GM19395 (cell line): ENCODE measurements around the gene MVK.

Experiments used
- ATAC-seq: cut with Tn5 transposase; IDR thresholded peaks from one replicate; pipeline ENCODE4 v1.9.1; 2021; ENCODE audit warnings: mild to moderate bottlenecking, moderate library complexity; ENCODE audit not compliant: unreplicated experiment

Gene MVK

GRCh38 chr12:109544955-109545531, 28.6 kb upstream of the MVK start:
- ATAC-seq = no peak

DNA sequence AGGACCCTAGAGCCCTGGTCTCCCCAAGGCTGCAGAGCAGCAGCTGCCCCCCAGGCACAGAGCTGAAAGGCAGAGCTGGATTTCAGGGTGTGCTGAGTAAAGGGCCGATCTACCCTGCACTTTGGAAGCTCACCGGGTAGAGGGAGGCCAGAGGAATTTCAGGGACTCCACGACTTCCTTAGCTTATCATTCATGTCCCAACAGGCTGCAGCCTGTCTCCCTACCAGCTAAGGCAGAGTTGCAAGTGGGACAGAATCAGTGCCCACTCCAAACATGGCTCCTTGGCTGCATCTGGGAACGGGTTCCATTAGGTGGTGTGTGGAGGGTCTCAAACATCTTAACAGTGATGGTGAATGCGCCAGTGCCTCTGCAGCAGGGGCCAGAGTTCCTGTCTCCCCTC, 27.8 kb upstream of the MVK start:
- no peak for ATAC-seq

GRCh38 chr12:109547286-109547685, 26.3 kb upstream of the MVK start:
- ATAC-seq = no peak

DNA sequence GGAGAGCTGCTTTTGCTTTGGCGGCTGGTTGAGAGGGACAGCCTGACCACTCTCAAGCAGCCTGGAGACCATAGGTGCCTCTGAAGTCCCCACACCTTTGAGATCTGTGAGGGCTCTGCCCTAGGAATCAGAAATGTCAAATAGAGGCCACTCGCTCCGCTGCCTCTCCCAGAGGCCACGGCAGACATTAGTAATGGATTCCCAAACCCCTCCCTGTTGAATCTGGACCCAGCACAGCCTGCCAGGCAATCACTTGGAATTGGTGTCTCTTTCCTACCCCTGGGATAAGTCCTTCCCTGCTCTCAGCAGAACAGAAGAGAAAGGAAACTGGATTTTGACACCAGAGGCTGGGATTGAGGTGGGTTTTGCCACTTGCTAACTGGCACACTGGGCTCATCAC, 25.3 kb upstream of the MVK start:
- no peak for ATAC-seq

- ATAC-seq = no peak
Observed at GRCh38 chr12:109549613-109550270, 23.9 kb upstream of the MVK start.

DNA sequence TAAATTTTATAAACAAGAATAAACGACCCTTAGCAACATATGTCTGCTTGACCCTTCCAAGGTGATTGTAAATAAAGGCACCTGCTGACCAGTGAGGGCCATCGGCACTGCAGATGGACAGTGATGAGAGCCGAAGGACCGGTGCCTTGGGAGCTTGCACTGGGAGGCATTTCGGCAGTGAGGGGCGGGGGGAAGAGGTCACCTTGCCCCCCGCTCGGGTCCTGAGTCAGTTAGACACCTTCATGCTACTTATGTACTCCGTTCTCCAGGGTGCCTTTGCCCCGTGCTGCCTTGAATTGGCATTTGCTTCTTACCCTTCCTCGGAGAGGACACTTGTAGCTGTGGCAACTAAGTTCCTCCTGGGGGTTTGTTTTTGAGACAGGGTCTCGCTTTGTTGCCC, 23.3 kb upstream of the MVK start:
- no peak for ATAC-seq

DNA sequence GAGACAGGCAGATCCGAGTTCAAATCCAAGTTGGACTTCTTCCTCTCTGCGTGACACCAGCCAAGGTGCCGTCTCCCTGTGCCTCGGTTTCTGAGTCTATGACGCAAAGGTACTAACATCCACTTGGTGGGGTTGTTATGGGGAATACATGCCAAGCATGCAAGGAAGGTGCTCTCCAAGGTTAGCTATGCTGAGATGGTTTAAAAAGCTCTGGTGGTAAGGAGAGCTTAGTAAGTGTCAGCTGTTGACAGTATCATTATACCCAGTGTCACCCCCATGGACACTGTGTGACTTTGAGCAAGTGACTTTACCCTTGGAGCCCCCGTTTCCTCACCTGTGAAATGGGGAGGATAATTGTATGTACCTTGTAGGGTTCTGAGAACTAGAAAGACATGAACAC, 22.5 kb upstream of the MVK start:
- ATAC-seq = no peak

DNA sequence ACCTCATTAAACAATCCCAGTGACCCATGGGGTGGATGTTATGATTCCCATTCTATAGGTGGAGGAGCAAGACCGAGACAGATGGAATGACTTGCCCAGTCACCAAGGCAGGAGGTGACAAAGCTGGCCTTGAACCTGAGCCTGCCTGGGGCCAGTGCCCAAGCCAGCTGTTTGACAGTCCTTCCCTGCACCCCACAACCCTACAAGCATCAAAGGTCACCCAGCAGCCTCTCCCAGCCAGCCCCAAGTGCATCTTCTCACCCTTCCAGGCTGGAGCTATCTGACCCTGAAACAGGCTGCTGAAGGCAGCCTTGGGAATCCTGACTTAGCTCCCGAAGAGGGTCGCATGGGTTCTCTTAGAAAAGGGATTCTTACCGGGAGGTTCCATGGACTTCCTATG, 20.6 kb upstream of the MVK start:
- no peak for ATAC-seq

DNA sequence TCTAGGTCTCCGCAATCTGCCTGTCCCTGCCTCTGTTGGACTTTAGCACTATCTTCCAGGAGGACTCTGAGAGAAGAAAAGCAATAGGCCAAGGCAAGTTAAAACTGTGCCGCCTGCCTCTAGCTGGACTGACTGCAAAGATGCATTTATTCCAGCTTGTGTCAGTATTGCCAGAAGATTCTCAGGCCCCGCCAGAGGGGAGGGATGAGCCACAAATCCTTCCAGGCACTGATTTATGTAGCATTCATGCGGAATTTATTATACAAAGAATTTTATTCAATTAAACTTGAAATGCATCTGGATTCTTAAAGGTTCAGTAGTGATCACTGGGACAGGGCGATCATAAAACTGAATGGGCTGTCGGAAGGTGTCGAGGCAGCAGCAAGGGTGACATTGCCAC, 20.1 kb upstream of the MVK start:
- no peak for ATAC-seq

- no peak for ATAC-seq
Observed at GRCh38 chr12:109553906-109554500, 19.6 kb upstream of the MVK start.

- no peak for ATAC-seq
Observed at GRCh38 chr12:109554761-109555160, 18.8 kb upstream of the MVK start.

DNA sequence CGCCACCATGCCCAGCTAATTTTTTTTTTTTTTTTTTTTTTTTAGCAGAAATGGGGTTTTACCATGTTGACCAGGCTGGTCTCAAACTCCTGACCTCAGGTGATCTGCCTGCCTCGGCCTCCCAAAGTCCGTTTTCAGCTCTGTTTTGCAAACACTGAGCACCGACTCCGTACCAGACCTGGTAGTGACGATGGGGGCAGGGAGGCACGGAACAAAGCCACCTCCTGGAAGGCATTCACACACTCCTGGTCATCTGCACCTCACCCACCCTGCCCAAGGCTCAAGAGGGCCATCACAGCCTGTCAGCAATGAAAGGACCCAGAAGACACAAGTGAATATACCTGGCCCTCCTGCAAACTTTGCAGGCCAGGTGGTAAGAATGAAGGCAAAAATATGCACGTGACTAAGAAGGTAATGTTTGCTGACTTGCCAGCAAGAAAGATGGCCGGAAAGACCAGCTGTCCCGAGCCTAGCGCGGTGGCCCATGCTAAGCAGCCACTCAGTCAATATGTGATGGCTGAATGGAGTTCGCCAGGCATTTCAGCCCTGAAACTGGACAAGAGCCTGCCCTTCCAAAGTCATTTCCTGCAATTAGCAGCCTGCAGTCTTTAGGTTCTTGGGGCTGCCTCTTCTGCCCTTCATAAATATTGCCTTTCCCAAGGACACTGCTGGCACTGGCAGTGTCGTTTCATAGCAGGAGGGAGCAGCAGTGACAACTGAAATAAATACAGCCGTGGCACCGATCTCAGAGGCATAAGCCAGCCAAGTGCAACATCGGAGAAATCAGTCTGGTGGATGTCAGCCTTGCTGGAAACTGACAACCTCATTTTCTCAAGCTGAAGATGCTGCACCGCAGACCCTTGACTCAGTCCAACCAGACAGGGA, 17.9 kb upstream of the MVK start:
- no peak for ATAC-seq

- no peak for ATAC-seq
Observed at GRCh38 chr12:109557200-109557599, 16.4 kb upstream of the MVK start.

- no peak for ATAC-seq
Observed at GRCh38 chr12:109557805-109558204, 15.8 kb upstream of the MVK start.

- ATAC-seq = no peak
Observed at GRCh38 chr12:109558374-109559199, 15.0 kb upstream of the MVK start.

DNA sequence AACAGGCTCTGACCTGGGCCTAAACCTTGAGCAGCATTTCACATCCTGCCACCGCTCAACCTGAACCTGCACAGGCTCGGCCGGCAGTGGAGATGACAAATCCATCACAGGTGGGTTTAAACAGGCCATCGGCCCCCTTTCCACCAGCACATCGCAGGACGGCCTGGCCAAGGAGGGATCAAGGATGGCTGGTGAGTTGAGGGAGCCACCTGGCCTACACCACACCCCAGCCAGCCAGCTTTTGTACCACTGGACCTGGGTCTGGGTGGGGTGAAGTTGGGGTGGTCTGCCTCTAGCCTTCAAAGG, 14.4 kb upstream of the MVK start:
- no peak for ATAC-seq

- ATAC-seq = no peak
Observed at GRCh38 chr12:109559601-109560000, 14.0 kb upstream of the MVK start.

DNA sequence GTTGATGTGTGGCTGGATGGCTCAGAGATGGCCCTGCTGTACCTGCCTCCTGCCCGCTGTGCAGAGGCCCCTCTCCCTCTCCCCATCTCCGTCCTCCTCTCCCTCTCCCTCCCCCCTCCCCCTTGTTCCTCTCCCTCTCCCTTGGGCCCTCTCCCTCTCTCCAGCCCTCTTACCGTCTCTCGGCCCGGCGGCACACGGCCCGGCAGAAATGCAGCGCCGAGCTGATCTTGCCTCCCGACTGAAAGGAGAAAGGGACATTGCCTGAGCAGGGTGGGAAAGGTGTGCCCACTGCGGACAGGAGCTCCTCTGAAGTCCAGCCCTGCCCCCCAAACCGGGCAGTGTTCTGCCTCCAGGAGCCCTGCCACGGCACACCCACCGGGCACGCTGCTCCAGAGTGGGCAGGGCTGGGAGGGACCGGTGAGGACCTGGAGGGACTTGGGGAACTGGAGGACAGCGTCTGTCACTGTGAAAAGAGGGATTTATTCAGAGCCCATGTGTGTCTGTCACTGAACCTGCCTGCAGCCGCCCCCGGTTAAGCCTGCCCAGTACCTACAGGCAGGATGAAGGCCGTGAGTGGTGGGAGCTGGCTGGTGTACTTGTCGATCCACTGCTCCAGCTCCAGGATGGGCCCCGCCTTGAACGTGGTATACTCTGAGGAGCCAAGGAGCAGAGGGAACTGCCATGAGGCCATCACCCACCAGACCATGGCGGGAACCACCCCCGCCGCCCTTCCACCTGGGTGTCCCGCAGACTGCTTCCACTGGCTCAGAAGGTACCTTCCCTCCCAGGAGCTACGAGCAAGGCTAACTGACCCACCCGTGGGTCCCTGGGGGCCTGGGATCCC, 12.5 kb upstream of the MVK start:
- ATAC-seq = no peak

DNA sequence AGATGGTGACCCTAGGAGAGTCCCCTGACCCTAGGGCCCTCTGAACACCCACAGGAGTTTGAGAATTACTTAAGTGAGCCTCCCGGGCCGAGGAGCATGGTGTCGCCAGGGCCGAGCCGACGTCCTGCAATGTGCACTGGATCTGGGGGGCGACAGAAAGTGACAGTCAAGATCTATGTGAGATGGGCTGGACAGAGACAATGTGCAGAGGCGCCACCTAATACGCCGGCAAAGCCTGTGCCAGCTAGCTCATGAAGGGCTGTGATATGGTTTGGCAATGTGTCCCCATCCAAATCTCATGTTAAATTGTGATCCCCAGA, 11.9 kb upstream of the MVK start:
- ATAC-seq = no peak

DNA sequence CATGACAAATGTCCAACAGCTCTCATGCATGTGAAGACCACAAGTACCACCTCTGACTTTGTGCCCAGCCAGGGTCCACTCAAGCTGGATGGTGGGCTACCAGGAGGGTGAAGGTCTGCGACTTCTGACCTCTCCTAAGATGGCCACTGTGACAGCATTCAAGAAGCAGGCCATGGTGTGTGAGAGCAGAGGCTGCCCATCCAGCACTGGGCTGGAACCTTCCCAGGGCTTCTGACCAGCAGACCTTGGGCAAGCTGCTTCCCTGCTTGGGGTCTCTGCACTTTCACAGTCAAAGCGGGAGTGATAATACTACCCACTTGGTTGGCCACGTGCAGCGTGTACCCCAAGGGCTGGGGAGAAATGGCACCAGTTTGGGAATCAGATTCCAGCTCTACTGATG, 10.7 kb upstream of the MVK start:
- no peak for ATAC-seq
